Measurements from ENCODE around the gene TNP2. TPM values are rescaled to one million over a fixed set of nuclear protein-coding genes. Genes with fewer than 3 reads are reported as not detected.

The TNP2 gene
- polyA plus RNA-seq, 1 of the 3 experiments (the other 2 are of a cell fraction): not detected

DNA sequence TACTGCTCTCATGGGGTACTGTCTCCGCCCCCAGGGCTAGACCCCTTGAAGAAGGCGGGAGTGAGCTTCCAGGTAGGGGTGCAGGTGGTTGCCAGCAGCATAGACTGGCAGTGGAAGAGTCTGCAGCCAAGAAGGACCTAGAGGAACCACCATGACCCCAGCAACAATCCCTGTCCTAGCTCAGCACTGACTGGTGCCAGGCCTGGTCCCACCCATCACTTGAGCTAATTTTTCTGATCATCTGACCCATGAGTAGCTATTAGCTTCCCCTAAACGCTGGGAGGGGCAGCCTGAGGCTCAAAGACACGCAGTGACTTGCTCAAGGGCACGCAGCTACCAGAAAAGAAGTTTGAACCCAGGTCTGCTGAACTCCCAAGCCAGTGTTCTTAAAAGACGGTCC, 3.4 kb upstream of the TNP2 start:
- Histone ChIP-seq H3K9ac (no peak overlapping the region), H3K27ac (ENCODE audit: low read depth in 2 of 2, low read length in 1 of 2) (no peak overlapping the region), H4K20me1 (ENCODE audit: insufficient read depth) (no peaks in the 10 kb centered on the region), H3K36me3 (replicated peaks in 1 of 2; ENCODE audit: control insufficient read depth in 1 of 2, insufficient read depth in 2 of 2, low read length in 1 of 2) (no peaks in the 10 kb centered on the region), H3K79me2 (ENCODE audit: insufficient read depth) (no peaks in the 10 kb centered on the region), H3K4me1 (ENCODE audit: control insufficient read depth in 1 of 2, insufficient read depth in 2 of 2, low read depth in 1 of 2, low read length in 1 of 2) (no peaks in the 10 kb centered on the region), H2AFZ (ENCODE audit: low read depth) (no peak overlapping the region), H3K4me2 (no peak overlapping the region), H3F3A (replicated peaks; ENCODE audit: insufficient read depth) (no peaks in the 10 kb centered on the region), H3K9me2 (no peaks in the 10 kb centered on the region), H3K27me3 (ENCODE audit: insufficient read depth) (no peaks in the 10 kb centered on the region; the same call in none of the 2 replicates), H3K9me3 (no peaks in the 10 kb centered on the region), H3K4me3 (ENCODE audit: low read depth in 2 of 2, low read length in 1 of 2) (no peak overlapping the region)
- 71% methylated on average over 5 of the region's 6 CpGs for WGBS (ENCODE audit: low lambda C conversion rate)
- CTCF ChIA-PET: interaction anchor here (0.9 to 2.5 kb wide), 4 partner anchors 11 to 308 kb away, joined by 3 to 9 read pairs (median 5); partner anchors contain the start of gene SOCS1
- POLR2A ChIA-PET: no interaction called here
- TF ChIP-seq MXI1 (IDR thresholded peaks at IDR 0.05; ENCODE audit: low read depth, low read length): no peak
- TF ChIP-seq MEF2A (IDR thresholded peaks at IDR 0.05; ENCODE audit: borderline replicate concordance, low read depth): no peak
- no peak for TF ChIP-seq MAX (IDR thresholded peaks at IDR 0.05; ENCODE audit: low read depth)
- TF ChIP-seq JUND (IDR thresholded peaks at IDR 0.05): no peak
- TF ChIP-seq RCOR1 (IDR thresholded peaks at IDR 0.05; ENCODE audit: low read length): no peak
- TF ChIP-seq, protein P1, sequence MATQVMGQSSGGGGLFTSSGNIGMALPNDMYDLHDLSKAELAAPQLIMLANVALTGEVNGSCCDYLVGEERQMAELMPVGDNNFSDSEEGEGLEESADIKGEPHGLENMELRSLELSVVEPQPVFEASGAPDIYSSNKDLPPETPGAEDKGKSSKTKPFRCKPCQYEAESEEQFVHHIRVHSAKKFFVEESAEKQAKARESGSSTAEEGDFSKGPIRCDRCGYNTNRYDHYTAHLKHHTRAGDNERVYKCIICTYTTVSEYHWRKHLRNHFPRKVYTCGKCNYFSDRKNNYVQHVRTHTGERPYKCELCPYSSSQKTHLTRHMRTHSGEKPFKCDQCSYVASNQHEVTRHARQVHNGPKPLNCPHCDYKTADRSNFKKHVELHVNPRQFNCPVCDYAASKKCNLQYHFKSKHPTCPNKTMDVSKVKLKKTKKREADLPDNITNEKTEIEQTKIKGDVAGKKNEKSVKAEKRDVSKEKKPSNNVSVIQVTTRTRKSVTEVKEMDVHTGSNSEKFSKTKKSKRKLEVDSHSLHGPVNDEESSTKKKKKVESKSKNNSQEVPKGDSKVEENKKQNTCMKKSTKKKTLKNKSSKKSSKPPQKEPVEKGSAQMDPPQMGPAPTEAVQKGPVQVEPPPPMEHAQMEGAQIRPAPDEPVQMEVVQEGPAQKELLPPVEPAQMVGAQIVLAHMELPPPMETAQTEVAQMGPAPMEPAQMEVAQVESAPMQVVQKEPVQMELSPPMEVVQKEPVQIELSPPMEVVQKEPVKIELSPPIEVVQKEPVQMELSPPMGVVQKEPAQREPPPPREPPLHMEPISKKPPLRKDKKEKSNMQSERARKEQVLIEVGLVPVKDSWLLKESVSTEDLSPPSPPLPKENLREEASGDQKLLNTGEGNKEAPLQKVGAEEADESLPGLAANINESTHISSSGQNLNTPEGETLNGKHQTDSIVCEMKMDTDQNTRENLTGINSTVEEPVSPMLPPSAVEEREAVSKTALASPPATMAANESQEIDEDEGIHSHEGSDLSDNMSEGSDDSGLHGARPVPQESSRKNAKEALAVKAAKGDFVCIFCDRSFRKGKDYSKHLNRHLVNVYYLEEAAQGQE (IDR thresholded peaks at IDR 0.05; ENCODE audit: low read depth, low read length): no peak
- no peak for TF ChIP-seq ZBTB33 (IDR thresholded peaks at IDR 0.05; ENCODE audit: borderline replicate concordance, low read depth)
- TF ChIP-seq RXRA (IDR thresholded peaks at IDR 0.05; ENCODE audit: borderline replicate concordance, low read depth): no peak
- TF ChIP-seq SMC3 (IDR thresholded peaks at IDR 0.05; ENCODE audit: low read depth, low read length): no peak
- DNase-seq: no peak

- 85% methylated on average over 10 of the region's 10 CpGs for WGBS (ENCODE audit: low lambda C conversion rate)
- no peaks in the 10 kb centered on the region for H3K36me3 ChIP-seq (replicated peaks in 1 of 2; ENCODE audit: control insufficient read depth in 1 of 2, insufficient read depth in 2 of 2, low read length in 1 of 2)
- DNase-seq: no peak
- H3K9me3 ChIP-seq: no peaks in the 10 kb centered on the region
- no peaks in the 10 kb centered on the region for H3F3A ChIP-seq (replicated peaks; ENCODE audit: insufficient read depth)
- H3K4me2 ChIP-seq: no peak overlapping the region
- no peak overlapping the region for H3K4me3 ChIP-seq (ENCODE audit: low read depth in 2 of 2, low read length in 1 of 2)
- H3K9ac ChIP-seq: no peak overlapping the region
- no peaks in the 10 kb centered on the region for H3K4me1 ChIP-seq (ENCODE audit: control insufficient read depth in 1 of 2, insufficient read depth in 2 of 2, low read depth in 1 of 2, low read length in 1 of 2)
- no peaks in the 10 kb centered on the region; the same call in 1 of the 2 replicates for H3K27me3 ChIP-seq (ENCODE audit: insufficient read depth)
- H3K9me2 ChIP-seq: no peaks in the 10 kb centered on the region
- no peaks in the 10 kb centered on the region for H3K79me2 ChIP-seq (ENCODE audit: insufficient read depth)
- POLR2A ChIA-PET: no interaction called here
- H3K27ac ChIP-seq (ENCODE audit: low read depth in 2 of 2, low read length in 1 of 2): no peak overlapping the region
- H4K20me1 ChIP-seq (ENCODE audit: insufficient read depth): no peaks in the 10 kb centered on the region
- CTCF ChIA-PET: interaction anchor here (0.6 to 1.7 kb wide), 5 partner anchors 12 to 308 kb away, joined by 3 to 7 read pairs (median 3); no protein-coding TSS in a partner anchor
- no peak overlapping the region for H2AFZ ChIP-seq (ENCODE audit: low read depth)
- TF ChIP-seq FOXJ3 (CRISPR knock-in tag; IDR thresholded peaks at IDR 0.05) (no peak), ZBTB33 (IDR thresholded peaks at IDR 0.05; ENCODE audit: borderline replicate concordance, low read depth) (no peak), EZH2phosphoT487 (IDR thresholded peaks at IDR 0.05; ENCODE audit: borderline replicate concordance, low read depth) (no peak), GATA2 (CRISPR knock-in tag; IDR thresholded peaks at IDR 0.05) (no peak), TAF1 (IDR thresholded peaks at IDR 0.05; ENCODE audit: borderline replicate concordance, low read depth, low read length) (no peak), SMC3 (IDR thresholded peaks at IDR 0.05; ENCODE audit: low read depth, low read length) (no peak), TEAD4 (IDR thresholded peaks at IDR 0.05; ENCODE audit: borderline replicate concordance, insufficient read depth) (no peak), RXRA (IDR thresholded peaks at IDR 0.05; ENCODE audit: borderline replicate concordance, low read depth) (no peak), POLR2AphosphoS5 (IDR thresholded peaks at IDR 0.05; ENCODE audit: low read depth, low read length) (no peak), TCF12 (IDR thresholded peaks at IDR 0.05) (no peak)
- TF ChIP-seq, protein P2, sequence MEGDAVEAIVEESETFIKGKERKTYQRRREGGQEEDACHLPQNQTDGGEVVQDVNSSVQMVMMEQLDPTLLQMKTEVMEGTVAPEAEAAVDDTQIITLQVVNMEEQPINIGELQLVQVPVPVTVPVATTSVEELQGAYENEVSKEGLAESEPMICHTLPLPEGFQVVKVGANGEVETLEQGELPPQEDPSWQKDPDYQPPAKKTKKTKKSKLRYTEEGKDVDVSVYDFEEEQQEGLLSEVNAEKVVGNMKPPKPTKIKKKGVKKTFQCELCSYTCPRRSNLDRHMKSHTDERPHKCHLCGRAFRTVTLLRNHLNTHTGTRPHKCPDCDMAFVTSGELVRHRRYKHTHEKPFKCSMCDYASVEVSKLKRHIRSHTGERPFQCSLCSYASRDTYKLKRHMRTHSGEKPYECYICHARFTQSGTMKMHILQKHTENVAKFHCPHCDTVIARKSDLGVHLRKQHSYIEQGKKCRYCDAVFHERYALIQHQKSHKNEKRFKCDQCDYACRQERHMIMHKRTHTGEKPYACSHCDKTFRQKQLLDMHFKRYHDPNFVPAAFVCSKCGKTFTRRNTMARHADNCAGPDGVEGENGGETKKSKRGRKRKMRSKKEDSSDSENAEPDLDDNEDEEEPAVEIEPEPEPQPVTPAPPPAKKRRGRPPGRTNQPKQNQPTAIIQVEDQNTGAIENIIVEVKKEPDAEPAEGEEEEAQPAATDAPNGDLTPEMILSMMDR (IDR thresholded peaks at IDR 0.05): no peak
Measured at GRCh38 chr16:11271610-11272009, 2.5 kb upstream of the TNP2 start.

Measured in SK-N-SH (cell line).